A673 (cell line): ENCODE results near the gene ZNF367. TPM values are rescaled to one million over a fixed set of nuclear protein-coding genes. Genes with fewer than 3 reads are reported as not detected.

Experiments used
- BruUV-seq: library from RNA; stranded (reverse); fragments of 400-500 nt; replicated peaks from 2 replicates; lab custom pipeline; 2021; lab: Mats Ljungman, UMichigan
- CTCF ChIA-PET: fragments of 300-600 bp; sonication (Branson Sonifier 250); formaldehyde crosslinking; loops from one replicate; lab custom pipeline; 2022; ENCODE audit warnings: antibody characterized with exemption; lab: Charles Lee
- POLR2A ChIA-PET: fragments of 300-600 bp; sonication (Branson Sonifier 250); formaldehyde crosslinking; loops from one replicate; lab custom pipeline; 2022; ENCODE audit warnings: antibody characterized with exemption; ENCODE audit not compliant: low non-redundant PET; lab: Charles Lee
- DNase-seq: peaks from one replicate; pipeline ENCODE4 v3.0.0-alpha.2; 2015; ENCODE audit warnings: low spot score
- H3K27ac ChIP-seq: fragments of 200-600 bp; sonication (generic); 2 replicates; pipeline ENCODE4 v1.5.1; 2016; ENCODE audit warnings: mixed run types, low read depth, mild to moderate bottlenecking, mixed read lengths, antibody characterized with exemption, low read length; ENCODE audit not compliant: poor library complexity, severe bottlenecking
- H3K27me3 ChIP-seq: fragments of 200-600 bp; sonication (generic); replicated peaks from 2 replicates; pipeline ENCODE4 v1.6.1; 2017; ENCODE audit warnings: mixed run types, low read depth, mild to moderate bottlenecking, mixed read lengths, antibody characterized with exemption, low read length; ENCODE audit not compliant: insufficient read depth, poor library complexity
- H3K36me3 ChIP-seq: fragments of 200-600 bp; sonication (generic); 2 replicates; pipeline ENCODE4 v1.6.1; 2016; ENCODE audit warnings: mixed run types, mild to moderate bottlenecking, mixed read lengths, antibody characterized with exemption, low read length; ENCODE audit not compliant: insufficient read depth, poor library complexity, severe bottlenecking
- H3K4me1 ChIP-seq: fragments of 200-600 bp; sonication (generic); 2 replicates; pipeline ENCODE4 v1.6.1; 2017; ENCODE audit warnings: mixed run types, mild to moderate bottlenecking, mixed read lengths, antibody characterized with exemption, low read length; ENCODE audit not compliant: insufficient read depth, poor library complexity, severe bottlenecking
- H3K4me3 ChIP-seq: fragments of 200-600 bp; sonication (generic); 2 replicates; pipeline ENCODE4 v1.5.1; 2016; ENCODE audit warnings: low read depth, mixed run types, mild to moderate bottlenecking, mixed read lengths, low read length; ENCODE audit not compliant: poor library complexity, severe bottlenecking
- H3K9me3 ChIP-seq: fragments of 200-600 bp; sonication (generic); 2 replicates; pipeline ENCODE4 v1.6.1; 2016; ENCODE audit warnings: mixed run types, low read depth, mild to moderate bottlenecking, mixed read lengths, antibody characterized with exemption, low read length; ENCODE audit not compliant: poor library complexity, severe bottlenecking
- CTCF ChIP-seq: fragments of 300-800, 200-600 bp; sonication (generic); conservative IDR thresholded peaks from 2 replicates; pipeline ENCODE4 v1.5.1; 2017; ENCODE audit warnings: low read depth, mild to moderate bottlenecking, antibody characterized with exemption, low read length, moderate library complexity, mixed read lengths
- EZH2 ChIP-seq: fragments of 200-600 bp; sonication (generic); IDR thresholded peaks from 2 replicates; pipeline ENCODE4 v1.6.1; 2017; ENCODE audit warnings: borderline replicate concordance, low read depth, mild to moderate bottlenecking, mixed read lengths, antibody characterized with exemption, low read length; ENCODE audit not compliant: poor library complexity, severe bottlenecking
- intact Hi-C: fragments of 100-400 bp; cut with micrococcal nuclease; formaldehyde crosslinking; loops from one replicate; pipeline ENCODE4 v1.10.0; 2022; ENCODE audit not compliant: unreplicated experiment
- total RNA-seq: library from RNA; stranded (reverse); gene quantifications from 2 replicates; pipeline ENCODE4 v1.2.3, GENCODE V29; 2021

ZNF367 gene
- total RNA-seq, 1 experiment from 2014 or later = 14.6 TPM

DNA sequence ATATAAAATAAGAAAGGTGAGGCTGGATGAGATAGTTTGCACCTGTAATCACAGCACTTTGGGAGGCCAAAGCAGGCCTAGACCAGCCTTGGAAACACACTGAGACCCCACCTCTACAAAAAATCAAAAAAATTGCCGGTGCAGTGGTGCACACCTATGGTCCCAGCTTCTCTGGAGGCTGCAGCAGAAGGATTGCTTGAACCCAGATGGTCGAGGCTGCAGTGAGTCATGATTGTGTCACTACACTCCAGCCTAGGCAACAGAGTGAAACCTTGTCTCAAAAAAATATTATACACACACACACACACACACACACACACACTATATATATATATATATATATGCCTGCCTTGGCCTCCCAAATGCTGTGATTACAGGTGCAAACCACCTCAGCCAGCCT is 36.0 kb downstream of the ZNF367 start:
- DNase-seq = no peak
- Histone ChIP-seq H3K27ac (no peak overlapping the region), H3K4me3 (no peak overlapping the region), H3K4me1 (peaks cover 15% of the 10 kb centered on the region), H3K27me3 (no peaks in the 10 kb centered on the region), H3K36me3 (peaks cover 20% of the 10 kb centered on the region), H3K9me3 (no peaks in the 10 kb centered on the region)
- TF ChIP-seq CTCF (no peak), EZH2 (no peak)
- CTCF ChIA-PET = no interaction called here
- POLR2A ChIA-PET = no interaction called here
- intact Hi-C loops = no loop called here
- no TSS peak for BruUV-seq

GRCh38 chr9:96381696-96382095 is 36.5 kb downstream of the ZNF367 start:
- intact Hi-C loops = no loop called here
- Histone ChIP-seq H3K36me3 (peaks cover 15% of the 10 kb centered on the region), H3K4me3 (no peak overlapping the region), H3K27ac (no peak overlapping the region), H3K9me3 (no peaks in the 10 kb centered on the region), H3K27me3 (no peaks in the 10 kb centered on the region), H3K4me1 (peaks cover 15% of the 10 kb centered on the region)
- CTCF ChIA-PET = no interaction called here
- no peak for TF ChIP-seq CTCF
- no peak for TF ChIP-seq EZH2
- POLR2A ChIA-PET = no interaction called here
- DNase-seq = no peak
- no TSS peak for BruUV-seq

DNA sequence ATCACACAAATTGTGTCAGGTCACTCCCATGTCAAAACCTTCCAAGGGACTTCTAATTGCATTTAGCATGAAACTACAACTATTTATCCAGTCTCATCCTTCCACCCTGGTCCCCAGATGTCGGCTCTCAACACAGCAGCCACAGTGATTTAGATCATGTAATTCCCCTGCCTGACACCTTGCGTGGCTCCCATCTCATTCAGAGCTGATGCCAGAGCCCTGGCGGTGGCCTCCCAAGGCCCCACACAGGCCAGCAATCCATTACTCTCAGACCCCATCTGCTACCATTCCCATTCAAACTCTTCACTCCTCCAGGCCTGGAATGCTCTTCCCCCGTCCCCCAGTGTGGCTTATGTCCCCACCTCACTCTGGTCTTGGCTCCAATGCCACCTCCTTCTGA is 37.0 kb downstream of the ZNF367 start:
- ChIA-PET POLR2A (no interaction called here), CTCF (no interaction called here)
- Histone ChIP-seq H3K36me3 (peaks cover 10% of the 10 kb centered on the region), H3K27me3 (no peaks in the 10 kb centered on the region), H3K27ac (no peak overlapping the region), H3K4me3 (no peak overlapping the region), H3K9me3 (no peaks in the 10 kb centered on the region), H3K4me1 (peaks cover 14% of the 10 kb centered on the region)
- no peak for TF ChIP-seq EZH2
- no peak for TF ChIP-seq CTCF
- intact Hi-C loops = no loop called here
- BruUV-seq = no TSS peak
- no peak for DNase-seq
